Measurements from ENCODE around the gene KLHL11.

GRCh38 chr17:41812381-41813151 lies 52.7 kb downstream of the KLHL11 start, which contains the start of gene FKBP10:
- no peak for TF ChIP-seq POLR2A (IDR thresholded peaks at IDR 0.05)
- TF ChIP-seq CTCF (IDR thresholded peaks at IDR 0.05): peak in 1 of 3 experiments; percentile 10
- peak in 1 of 2 donors; percentile 76 for TF ChIP-seq POLR2AphosphoS5 (IDR thresholded peaks at IDR 0.05; ENCODE audit: insufficient read depth in 1 of 2, low read depth in 1 of 2)
